Panc1 (cell line): ENCODE results near the gene PRKACB. TPM values are rescaled to one million over a fixed set of nuclear protein-coding genes. Genes with fewer than 3 reads are reported as not detected.
A peak's percentile ranks its signal among the peaks of the same experiment; 100 is the strongest.

Source experiments
- ATAC-seq: fragments of 200-7000 bp; cut with Tn5 transposase; 2 replicates; pipeline ENCODE4 v1.9.1; 2020; ENCODE audit warnings: mild to moderate bottlenecking, moderate library complexity
- BruUV-seq: library from RNA; stranded (reverse); fragments of 400-500 nt; replicated peaks from 2 replicates; lab custom pipeline; 2021; lab: Mats Ljungman, UMichigan
- CTCF ChIA-PET: fragments of 300-600 bp; sonication (Branson Sonifier 250); formaldehyde crosslinking; loops from one replicate; lab custom pipeline; 2022; ENCODE audit warnings: antibody characterized with exemption; lab: Charles Lee
- POLR2A ChIA-PET: fragments of 300-600 bp; sonication (Branson Sonifier 250); formaldehyde crosslinking; loops from one replicate; lab custom pipeline; 2022; ENCODE audit warnings: antibody characterized with exemption; lab: Charles Lee
- DNase-seq: peaks from one replicate; pipeline ENCODE4 v3.0.0-alpha.2; 2010; ENCODE audit warnings: low read depth, low spot score
- H3K27ac ChIP-seq: 2 replicates; pipeline ENCODE4 v1.5.1; 2011; ENCODE audit warnings: mild to moderate bottlenecking, low read length, inconsistent platforms
- H3K27me3 ChIP-seq: fragments of 200-500 bp; sonication (Bioruptor generic); 2 replicates; pipeline ENCODE4 v1.6.0; 2014; ENCODE audit warnings: low read length, inconsistent platforms; ENCODE audit not compliant: control insufficient read depth, insufficient read depth
- H3K36me3 ChIP-seq: fragments of 200-500 bp; sonication (Bioruptor generic); 2 replicates; pipeline ENCODE4 v1.5.1; 2014; ENCODE audit warnings: inconsistent platforms, mild to moderate bottlenecking, low read length, moderate library complexity; ENCODE audit not compliant: control insufficient read depth, insufficient read depth
- H3K4me1 ChIP-seq: 2 replicates; pipeline ENCODE4 v1.5.1; 2011; ENCODE audit warnings: inconsistent platforms, mild to moderate bottlenecking, low read length, moderate library complexity; ENCODE audit not compliant: control insufficient read depth, insufficient read depth
- H3K4me3 ChIP-seq, 2 experiments: 2 replicates each; pipeline ENCODE4 v1.5.1; 2011 to 2012; ENCODE audit warnings: low read depth in 2 of 2, low read length in 2 of 2, mild to moderate bottlenecking in 2 of 2, inconsistent platforms in 1 of 2, moderate library complexity in 1 of 2
- H3K9me3 ChIP-seq: fragments of 200-500 bp; sonication (Bioruptor generic); 2 replicates; pipeline ENCODE4 v1.5.1; 2014; ENCODE audit warnings: low read depth, mild to moderate bottlenecking, inconsistent platforms, low read length, moderate library complexity; ENCODE audit not compliant: control insufficient read depth, insufficient read depth
- POLR2AphosphoS5 ChIP-seq: IDR thresholded peaks from 2 replicates; pipeline ENCODE4 v1.6.1; 2012; ENCODE audit warnings: mild to moderate bottlenecking, low read depth, low read length, moderate library complexity
- SIN3A ChIP-seq: IDR thresholded peaks from 2 replicates; pipeline ENCODE4 v1.6.1; 2012; ENCODE audit warnings: low read depth, mild to moderate bottlenecking, low read length, moderate library complexity, borderline replicate concordance; ENCODE audit not compliant: insufficient read depth
- TCF7L2 ChIP-seq: IDR thresholded peaks from 2 replicates; pipeline ENCODE4 v1.6.1; 2011; ENCODE audit warnings: mild to moderate bottlenecking, low read depth, low read length, inconsistent platforms
- in situ Hi-C: cut with HindIII; loops from 2 replicates; pipeline ENCODE4 v1.10.0; 2016; ENCODE audit warnings: low sequenced_read_pairs, low pct_unique_long_range_greater_than_20kb
- intact Hi-C: fragments of 100-400 bp; cut with micrococcal nuclease; formaldehyde crosslinking; loops from one replicate; pipeline ENCODE4 v1.10.0; 2022; ENCODE audit not compliant: unreplicated experiment
- total RNA-seq: library from RNA; stranded (reverse); gene quantifications from one replicate; pipeline ENCODE4 v1.2.1, GENCODE V29; 2021; ENCODE audit not compliant: unreplicated experiment
- TF ChIP-seq, protein P1 (sequence below), 2 experiments: IDR thresholded peaks; 2 replicates each; pipeline ENCODE4 v1.6.1; 2011 to 2012; ENCODE audit warnings: low read depth in 2 of 2, control low read depth in 1 of 2, low read length in 1 of 2, mild to moderate bottlenecking in 1 of 2, moderate library complexity in 1 of 2; ENCODE audit not compliant: insufficient read depth in 1 of 2
- TF ChIP-seq, protein P2 (sequence below): fragments of 450-650 bp; IDR thresholded peaks from 2 replicates; pipeline ENCODE4 v1.5.1; 2017; ENCODE audit warnings: mild to moderate bottlenecking

Gene PRKACB
- total RNA-seq, 1 experiment from 2014 or later, result 54.9 TPM

- Histone ChIP-seq H3K4me1 (no peaks in the 10 kb centered on the region), H3K9me3 (peaks cover 10% of the 10 kb centered on the region; the same call in 1 of the 2 replicates), H3K27me3 (no peaks in the 10 kb centered on the region), H3K4me3 (no peak overlapping the region), H3K27ac (no peak overlapping the region), H3K36me3 (no peaks in the 10 kb centered on the region)
- TF ChIP-seq, protein P1, sequence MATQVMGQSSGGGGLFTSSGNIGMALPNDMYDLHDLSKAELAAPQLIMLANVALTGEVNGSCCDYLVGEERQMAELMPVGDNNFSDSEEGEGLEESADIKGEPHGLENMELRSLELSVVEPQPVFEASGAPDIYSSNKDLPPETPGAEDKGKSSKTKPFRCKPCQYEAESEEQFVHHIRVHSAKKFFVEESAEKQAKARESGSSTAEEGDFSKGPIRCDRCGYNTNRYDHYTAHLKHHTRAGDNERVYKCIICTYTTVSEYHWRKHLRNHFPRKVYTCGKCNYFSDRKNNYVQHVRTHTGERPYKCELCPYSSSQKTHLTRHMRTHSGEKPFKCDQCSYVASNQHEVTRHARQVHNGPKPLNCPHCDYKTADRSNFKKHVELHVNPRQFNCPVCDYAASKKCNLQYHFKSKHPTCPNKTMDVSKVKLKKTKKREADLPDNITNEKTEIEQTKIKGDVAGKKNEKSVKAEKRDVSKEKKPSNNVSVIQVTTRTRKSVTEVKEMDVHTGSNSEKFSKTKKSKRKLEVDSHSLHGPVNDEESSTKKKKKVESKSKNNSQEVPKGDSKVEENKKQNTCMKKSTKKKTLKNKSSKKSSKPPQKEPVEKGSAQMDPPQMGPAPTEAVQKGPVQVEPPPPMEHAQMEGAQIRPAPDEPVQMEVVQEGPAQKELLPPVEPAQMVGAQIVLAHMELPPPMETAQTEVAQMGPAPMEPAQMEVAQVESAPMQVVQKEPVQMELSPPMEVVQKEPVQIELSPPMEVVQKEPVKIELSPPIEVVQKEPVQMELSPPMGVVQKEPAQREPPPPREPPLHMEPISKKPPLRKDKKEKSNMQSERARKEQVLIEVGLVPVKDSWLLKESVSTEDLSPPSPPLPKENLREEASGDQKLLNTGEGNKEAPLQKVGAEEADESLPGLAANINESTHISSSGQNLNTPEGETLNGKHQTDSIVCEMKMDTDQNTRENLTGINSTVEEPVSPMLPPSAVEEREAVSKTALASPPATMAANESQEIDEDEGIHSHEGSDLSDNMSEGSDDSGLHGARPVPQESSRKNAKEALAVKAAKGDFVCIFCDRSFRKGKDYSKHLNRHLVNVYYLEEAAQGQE (IDR thresholded peaks at IDR 0.05; ENCODE audit: insufficient read depth in 1 of 2, low read depth in 2 of 2, low read length in 1 of 2), result no peak
- TF ChIP-seq SIN3A (no peak), TCF7L2 (no peak), POLR2AphosphoS5 (no peak)
- TF ChIP-seq, protein P2, sequence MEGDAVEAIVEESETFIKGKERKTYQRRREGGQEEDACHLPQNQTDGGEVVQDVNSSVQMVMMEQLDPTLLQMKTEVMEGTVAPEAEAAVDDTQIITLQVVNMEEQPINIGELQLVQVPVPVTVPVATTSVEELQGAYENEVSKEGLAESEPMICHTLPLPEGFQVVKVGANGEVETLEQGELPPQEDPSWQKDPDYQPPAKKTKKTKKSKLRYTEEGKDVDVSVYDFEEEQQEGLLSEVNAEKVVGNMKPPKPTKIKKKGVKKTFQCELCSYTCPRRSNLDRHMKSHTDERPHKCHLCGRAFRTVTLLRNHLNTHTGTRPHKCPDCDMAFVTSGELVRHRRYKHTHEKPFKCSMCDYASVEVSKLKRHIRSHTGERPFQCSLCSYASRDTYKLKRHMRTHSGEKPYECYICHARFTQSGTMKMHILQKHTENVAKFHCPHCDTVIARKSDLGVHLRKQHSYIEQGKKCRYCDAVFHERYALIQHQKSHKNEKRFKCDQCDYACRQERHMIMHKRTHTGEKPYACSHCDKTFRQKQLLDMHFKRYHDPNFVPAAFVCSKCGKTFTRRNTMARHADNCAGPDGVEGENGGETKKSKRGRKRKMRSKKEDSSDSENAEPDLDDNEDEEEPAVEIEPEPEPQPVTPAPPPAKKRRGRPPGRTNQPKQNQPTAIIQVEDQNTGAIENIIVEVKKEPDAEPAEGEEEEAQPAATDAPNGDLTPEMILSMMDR, result no peak
- DNase-seq, result no peak
- in situ Hi-C loops (no loop called here), intact Hi-C loops (no loop called here)
- no TSS peak for BruUV-seq
- CTCF ChIA-PET, result no interaction called here
- POLR2A ChIA-PET, result no interaction called here
- 0 out of 2 replicates have a peak, but pooled peaks have one; percentile 38 for ATAC-seq
Observed at GRCh38 chr1:84133479-84133878, 10.6 kb upstream of the PRKACB start.

GRCh38 chr1:84135341-84135740, 8.7 kb upstream of the PRKACB start:
- no peaks in the 10 kb centered on the region for H3K27me3 ChIP-seq
- in situ Hi-C loops, result no loop called here

More at GRCh38 chr1:84135341-84135740, 8.7 kb upstream of the PRKACB start:
- no peak for TF ChIP-seq TCF7L2
- TF ChIP-seq SIN3A, result no peak
- TF ChIP-seq POLR2AphosphoS5, result no peak
- TF ChIP-seq, protein P2, result no peak
- TF ChIP-seq, protein P1 (IDR thresholded peaks at IDR 0.05; ENCODE audit: insufficient read depth in 1 of 2, low read depth in 2 of 2, low read length in 1 of 2), result no peak
- H3K4me1 ChIP-seq, result no peaks in the 10 kb centered on the region
- no peak for ATAC-seq
- H3K36me3 ChIP-seq, result no peaks in the 10 kb centered on the region
- no peak for DNase-seq
- no TSS peak for BruUV-seq
- H3K9me3 ChIP-seq, result peaks cover 20% of the 10 kb centered on the region
- intact Hi-C loops, result no loop called here
- POLR2A ChIA-PET, result no interaction called here
- CTCF ChIA-PET, result no interaction called here
- no peak overlapping the region for H3K4me3 ChIP-seq
- H3K27ac ChIP-seq, result no peak overlapping the region
